A549 (cell line): ENCODE results near the gene SKIC2. TPM values are rescaled to one million over a fixed set of nuclear protein-coding genes. Genes with fewer than 3 reads are reported as not detected.

ENCODE experiments used
- ATAC-seq, 2 experiments: fragments of 200-7000 bp in 1 of 2; fragments of >200 bp in 1 of 2; cut with Nextera tagmentation in 1 of 2; cut with Tn5 transposase in 1 of 2; 3 replicates each; pipeline versions ENCODE4 v1.8.0 to v1.9.1; 2018 to 2020; ENCODE audit warnings: mild to moderate bottlenecking in 1 of 2, moderate library complexity in 1 of 2
- CTCF ChIA-PET: fragments of 300-600 bp; sonication (Branson Sonifier 250); formaldehyde crosslinking; extraction: SDS; loops from one replicate; lab custom pipeline; 2021; ENCODE audit warnings: antibody characterized with exemption, inconsistent platforms; lab: Yijun Ruan, JAX
- POLR2A ChIA-PET: fragments of 350-600 bp; formaldehyde crosslinking; extraction: SDS; loops from one replicate; lab custom pipeline; 2021; ENCODE audit warnings: antibody characterized with exemption, inconsistent platforms; lab: Yijun Ruan, JAX
- DNase-seq, 2 experiments: peaks; one replicate each; pipeline versions ENCODE4 v3.0.0 to v3.0.0-alpha.2; 2011 to 2016; ENCODE audit warnings: low read depth in 1 of 2, low spot score in 1 of 2
- FAIRE-seq: peaks from 2 replicates; lab custom pipeline; 2011; peaks lifted over from hg19 to GRCh38; lab: Jason Lieb, UNC
- H3K27ac ChIP-seq, 2 experiments: fragments of >200 bp; sonication (Bioruptor Twin); formaldehyde crosslinking; 3 replicates each; pipeline ENCODE4 v1.5.1; 2016 to 2017
- H3K4me1 ChIP-seq: fragments of >200 bp; sonication (Bioruptor Twin); formaldehyde crosslinking; 3 replicates; pipeline ENCODE4 v1.6.1; 2016
- H3K4me2 ChIP-seq: fragments of >200 bp; sonication (Bioruptor Twin); formaldehyde crosslinking; 3 replicates; pipeline ENCODE4 v1.6.1; 2016
- H3K4me3 ChIP-seq: fragments of >200 bp; sonication (Bioruptor Twin); formaldehyde crosslinking; 3 replicates; pipeline ENCODE4 v1.5.1; 2016
- H3K9me3 ChIP-seq: fragments of >200 bp; sonication (Bioruptor Twin); formaldehyde crosslinking; 3 replicates; pipeline ENCODE4 v1.6.1; 2016
- BHLHE40 ChIP-seq: IDR thresholded peaks from 2 replicates; pipeline ENCODE4 v1.6.1; 2012; ENCODE audit warnings: low read depth, low read length, inconsistent platforms
- CBX2 ChIP-seq: fragments of 200-600 bp; sonication (generic); IDR thresholded peaks from 2 replicates; pipeline ENCODE4 v1.6.1; 2016; ENCODE audit warnings: low read depth, mild to moderate bottlenecking, borderline replicate concordance
- CBX8 ChIP-seq: fragments of 200-600 bp; sonication (generic); IDR thresholded peaks from 2 replicates; pipeline ENCODE4 v1.6.1; 2016
- CEBPB ChIP-seq, 2 experiments: fragments of >200 bp in 1 of 2; sonication (Bioruptor Twin) in 1 of 2; formaldehyde crosslinking in 1 of 2; IDR thresholded peaks; 2 replicates each; pipeline ENCODE4 v1.6.1; 2012 to 2016
- E2F6 ChIP-seq: IDR thresholded peaks from 2 replicates; pipeline ENCODE4 v1.6.1; 2012; ENCODE audit warnings: low read depth, borderline replicate concordance
- EHF ChIP-seq: fragments of 250-450 bp; sonication (Bioruptor Pico); IDR thresholded peaks from 2 replicates; pipeline ENCODE4 v1.5.0; 2020; ENCODE audit warnings: mild to moderate bottlenecking
- ELK1 ChIP-seq: fragments of 150-350 bp; IDR thresholded peaks from 2 replicates; pipeline ENCODE4 v1.6.1; 2014; ENCODE audit warnings: low read depth, mild to moderate bottlenecking, low read length
- ESRRA ChIP-seq: fragments of 150-350 bp; IDR thresholded peaks from 2 replicates; pipeline ENCODE4 v1.6.1; 2014; ENCODE audit warnings: mild to moderate bottlenecking, low read length, borderline replicate concordance
- FOSL2 ChIP-seq, 2 experiments: fragments of 450-650 bp in 1 of 2; fragments of >200 bp in 1 of 2; sonication (Bioruptor Twin) in 1 of 2; formaldehyde crosslinking; IDR thresholded peaks; 2 replicates each; pipeline versions ENCODE4 v1.5.0 to v1.6.1; 2016 to 2020; ENCODE audit warnings: mild to moderate bottlenecking in 1 of 2, moderate library complexity in 1 of 2
- GATA3 ChIP-seq: IDR thresholded peaks from 2 replicates; pipeline ENCODE4 v1.6.1; 2012; ENCODE audit warnings: borderline replicate concordance
- HDAC2 ChIP-seq: fragments of 200-600 bp; sonication (generic); IDR thresholded peaks from 2 replicates; pipeline ENCODE4 v1.6.1; 2016
- HES2 ChIP-seq: fragments of >200 bp; sonication (Bioruptor Twin); formaldehyde crosslinking; IDR thresholded peaks from 2 replicates; pipeline ENCODE4 v1.6.1; 2016
- HMGXB4 ChIP-seq: fragments of 250-450 bp; sonication (Bioruptor Pico); IDR thresholded peaks from 2 replicates; pipeline ENCODE4 v1.5.0; 2021; ENCODE audit warnings: mild to moderate bottlenecking, moderate library complexity, borderline replicate concordance
- JUN ChIP-seq, 2 experiments: fragments of >200 bp; sonication (Bioruptor Twin); formaldehyde crosslinking; IDR thresholded peaks; 2 replicates in 1 of 2; 3 replicates in 1 of 2; pipeline ENCODE4 v1.6.1; 2016 to 2017
- KDM5A ChIP-seq: fragments of 200-600 bp; sonication (generic); IDR thresholded peaks from 2 replicates; pipeline ENCODE4 v1.6.1; 2016; ENCODE audit warnings: antibody characterized with exemption, mild to moderate bottlenecking
- MAFK ChIP-seq: fragments of 450-650 bp; IDR thresholded peaks from 2 replicates; pipeline ENCODE4 v1.6.1; 2014; ENCODE audit not compliant: partially characterized antibody
- MAZ ChIP-seq: fragments of 150-350 bp; IDR thresholded peaks from 2 replicates; pipeline ENCODE4 v1.6.1; 2014; ENCODE audit warnings: antibody characterized with exemption, low read depth, low read length, borderline replicate concordance
- NFE2L2 ChIP-seq: fragments of 150-350 bp; conservative IDR thresholded peaks from 2 replicates; pipeline ENCODE4 v1.6.1; 2014; ENCODE audit warnings: low read length
- RARB ChIP-seq: fragments of 250-450 bp; sonication (Bioruptor Pico); IDR thresholded peaks from 2 replicates; pipeline ENCODE4 v1.8.0; 2021; ENCODE audit warnings: mild to moderate bottlenecking, moderate library complexity
- RFX5 ChIP-seq: fragments of 450-650 bp; IDR thresholded peaks from 2 replicates; pipeline ENCODE4 v1.7.1; 2014; ENCODE audit warnings: antibody characterized with exemption, mild to moderate bottlenecking, moderate library complexity
- RNF2 ChIP-seq: fragments of 200-600 bp; sonication (generic); IDR thresholded peaks from 2 replicates; pipeline ENCODE4 v1.6.1; 2016; ENCODE audit warnings: low read depth, mild to moderate bottlenecking, antibody characterized with exemption, moderate library complexity, borderline replicate concordance
- SREBF2 ChIP-seq: fragments of 450-650 bp; IDR thresholded peaks from 2 replicates; pipeline ENCODE4 v1.6.1; 2014; ENCODE audit warnings: mild to moderate bottlenecking, moderate library complexity
- ZNF302 ChIP-seq: fragments of 250-450 bp; sonication (Bioruptor Pico); IDR thresholded peaks from 2 replicates; pipeline ENCODE4 v1.9.0; 2021; ENCODE audit warnings: inconsistent platforms, mild to moderate bottlenecking, moderate library complexity
- WGBS: methylation state at CpG from one replicate; pipeline ENCODE4 v1.1.6; 2017; ENCODE audit errors: missing lambda C conversion rate; 5-methylcytosine and 5-hydroxymethylcytosine counted together
- polyA plus RNA-seq, 4 experiments: library from polyadenylated mRNA; depleted of rRNA in 3 of 4; stranded (reverse); fragments of >200 nt; fragmentation: RNase III in 1 of 4; extraction: RNeasy Plus Mini Kit Qiagen cat#74134 plus additional on column Dnase treatment in 1 of 4; gene quantifications; 2 replicates in 3 of 4; 3 replicates in 1 of 4; pipeline ENCODE4 v1.2.3, GENCODE V29; 2011 to 2017

SKIC2 gene
- polyA plus RNA-seq, 2 of the 4 experiments (the other 2 are of a cell fraction): 20.8 to 37.5 TPM

GRCh38 chr6:31952890-31953289 is 6.1 kb upstream of the SKIC2 start (continued):
- TF ChIP-seq EHF (CRISPR knock-in tag): no peak
- no peak for TF ChIP-seq GATA3
- TF ChIP-seq JUN (IDR thresholded peaks at IDR 0.05): no peak
- TF ChIP-seq CBX8: no peak

- ATAC-seq: no peak
- Histone ChIP-seq H3K4me2 (no peak overlapping the region), H3K27ac (no peak overlapping the region), H3K4me3 (no peak overlapping the region), H3K4me1 (peaks cover 9% of the 10 kb centered on the region; the same call in 2 of the 3 replicates), H3K9me3 (no peaks in the 10 kb centered on the region)
- CTCF ChIA-PET: interaction anchor here (0.9 to 3.2 kb wide), 2 partner anchors 25 to 57 kb away, joined by 4 to 14 read pairs; partner anchors contain the start of gene EHMT2
- FAIRE-seq: no peak
- TF ChIP-seq MAZ: no peak
- DNase-seq: no peak
- 98% methylated on average over 28 of the region's 28 CpGs for WGBS
- POLR2A ChIA-PET: no interaction called here
These were observed 4.5 kb upstream of the SKIC2 start for GRCh38 chr6:31954511-31954910.

GRCh38 chr6:31956796-31957195 is 2.2 kb upstream of the SKIC2 start:
- 91% methylated on average over 3 of the region's 3 CpGs for WGBS
- no peak overlapping the region for H3K27ac ChIP-seq
- peaks cover 13% of the 10 kb centered on the region; the same call in 2 of the 3 replicates for H3K4me1 ChIP-seq
- POLR2A ChIA-PET: no interaction called here
- no peak for DNase-seq
- H3K9me3 ChIP-seq: no peaks in the 10 kb centered on the region
- ATAC-seq: no peak
- no peak for FAIRE-seq
- CTCF ChIA-PET: interaction anchor here (2.2 kb wide), 1 partner anchor 15 kb away, joined by 10 read pairs; the partner anchor contains the start of gene DXO
- no peak for TF ChIP-seq HDAC2
- TF ChIP-seq KDM5A: no peak
- no peak for TF ChIP-seq CBX2
- TF ChIP-seq GATA3: no peak
- no peak for TF ChIP-seq HES2
- TF ChIP-seq ESRRA: no peak
- no peak for TF ChIP-seq JUN (IDR thresholded peaks at IDR 0.05)
- no peak for TF ChIP-seq SREBF2
- TF ChIP-seq RARB (CRISPR knock-in tag): no peak
- no peak for TF ChIP-seq ZNF302
- no peak for TF ChIP-seq CEBPB (IDR thresholded peaks at IDR 0.05)
- TF ChIP-seq RNF2: no peak
- no peak for TF ChIP-seq HMGXB4 (CRISPR knock-in tag)
- no peak for TF ChIP-seq E2F6
- TF ChIP-seq ELK1: no peak
- no peak for TF ChIP-seq MAFK
- TF ChIP-seq RFX5: no peak
- no peak for TF ChIP-seq BHLHE40
- no peak for TF ChIP-seq FOSL2 (IDR thresholded peaks at IDR 0.05)
- TF ChIP-seq FOSL2 (CRISPR knock-in tag; IDR thresholded peaks at IDR 0.05): no peak
- no peak for TF ChIP-seq NFE2L2
- H3K4me3 ChIP-seq: no peak overlapping the region
- no peak overlapping the region for H3K4me2 ChIP-seq
